Fibroblast of peridontal ligament (primary cell): Measurements from ENCODE around the gene TELO2.

Source experiments
- DNase-seq: peaks from one replicate; pipeline ENCODE4 v3.0.0-alpha.2; 2010; ENCODE audit errors: extremely low read depth

Gene TELO2

DNA sequence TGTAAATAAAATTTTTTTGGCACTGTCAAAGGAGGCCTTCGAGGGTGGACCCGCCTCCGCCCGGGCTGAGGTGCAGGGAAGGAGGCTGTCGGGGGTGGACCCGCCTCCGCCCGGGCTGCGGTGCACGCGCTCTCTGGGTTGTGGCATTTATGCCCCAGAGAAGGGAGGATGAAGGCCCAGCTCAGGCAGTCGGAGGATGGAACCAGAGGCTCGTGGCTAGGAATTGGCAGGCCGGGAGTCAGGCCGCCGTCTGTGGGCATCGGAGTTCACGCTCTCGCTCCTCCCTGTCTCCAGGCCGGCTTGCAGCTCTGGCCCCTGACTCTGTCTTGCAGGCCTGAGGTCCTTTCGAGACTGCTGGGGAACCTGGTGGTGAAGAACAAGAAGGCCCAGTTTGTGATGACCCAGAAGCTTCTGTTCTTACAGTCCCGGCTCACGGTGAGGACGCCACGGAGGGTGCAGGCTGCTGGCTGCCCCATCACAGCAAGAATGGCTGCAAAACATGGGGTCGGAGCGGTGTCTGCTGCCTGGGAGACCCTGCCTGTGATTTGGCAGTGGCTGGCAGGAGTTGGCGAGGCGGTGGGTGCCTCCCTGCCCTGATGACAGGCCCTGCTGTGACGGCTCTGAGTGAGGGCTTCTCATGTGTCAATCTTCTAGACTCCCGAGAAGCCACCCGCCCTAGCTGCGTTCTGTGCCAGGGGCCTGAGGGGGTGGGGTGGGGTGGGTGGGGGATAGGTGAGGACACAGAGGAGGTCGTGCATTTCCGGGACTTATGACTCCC lies 5.9 kb downstream of the TELO2 start:
- DNase-seq: no peak

DNA sequence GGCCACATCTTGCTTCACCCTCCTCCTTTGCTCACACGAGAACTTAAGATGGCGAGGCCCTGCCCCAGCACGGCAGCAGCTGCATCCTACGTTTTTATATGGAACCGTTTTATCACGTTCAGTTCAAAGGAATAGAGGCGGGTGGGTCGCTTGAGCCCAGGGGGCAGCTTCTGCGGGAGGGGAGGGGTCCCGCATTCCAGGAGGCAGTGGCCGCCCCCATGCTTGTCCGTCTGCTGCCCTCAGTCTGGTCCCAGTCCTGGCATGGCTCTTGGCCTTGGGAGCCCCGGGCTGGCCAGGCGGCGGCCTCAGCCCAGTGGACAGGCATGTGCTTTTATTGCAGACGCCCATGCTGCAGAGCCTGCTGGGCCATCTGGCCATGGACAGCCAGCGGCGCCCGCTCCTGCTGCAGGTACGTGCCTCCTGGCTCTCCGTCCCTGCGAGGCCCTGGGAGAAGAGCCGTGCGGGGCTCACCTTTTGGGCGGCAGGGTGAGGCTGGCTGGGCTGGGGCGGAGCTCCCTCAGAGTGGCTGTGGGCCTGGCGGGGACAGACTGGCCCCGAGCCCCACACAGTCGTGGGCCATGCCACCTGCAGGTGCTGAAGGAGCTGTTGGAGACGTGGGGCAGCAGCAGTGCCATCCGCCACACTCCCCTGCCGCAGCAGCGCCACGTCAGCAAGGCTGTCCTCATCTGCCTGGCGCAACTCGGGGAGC lies 6.8 kb downstream of the TELO2 start:
- DNase-seq: no peak

DNA sequence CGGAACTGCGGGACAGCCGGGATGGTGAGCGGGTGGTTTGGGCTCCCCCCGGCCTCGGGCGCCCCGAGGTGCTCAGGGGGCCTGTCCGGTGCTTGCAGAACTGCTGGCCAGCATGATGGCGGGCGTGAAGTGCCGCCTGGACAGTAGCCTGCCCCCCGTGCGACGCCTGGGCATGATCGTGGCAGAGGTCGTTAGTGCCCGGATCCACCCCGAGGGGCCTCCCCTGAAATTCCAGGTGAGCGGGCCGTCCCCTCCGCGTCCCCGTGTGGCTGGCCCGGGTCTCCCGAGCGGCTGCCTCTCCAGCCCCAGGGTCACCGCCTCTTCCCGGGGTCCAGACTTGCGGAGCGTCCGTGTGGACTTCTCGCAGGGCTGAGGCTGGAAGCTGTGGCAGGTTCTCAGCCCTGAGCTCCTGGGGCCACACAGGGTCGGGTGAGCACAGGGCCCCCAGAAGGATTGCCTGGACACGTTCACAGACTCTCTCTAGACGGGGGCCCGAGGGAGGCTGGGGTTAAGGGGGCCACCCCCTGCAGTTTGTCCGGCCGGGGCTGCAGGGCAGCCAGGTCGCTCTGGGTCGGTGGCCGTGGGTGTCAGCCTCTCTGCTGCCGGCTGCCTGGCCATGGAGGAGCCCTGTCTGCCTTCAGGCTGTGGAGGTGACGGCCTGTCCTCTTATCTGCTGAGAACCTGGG lies 7.4 kb downstream of the TELO2 start:
- no peak for DNase-seq

DNA sequence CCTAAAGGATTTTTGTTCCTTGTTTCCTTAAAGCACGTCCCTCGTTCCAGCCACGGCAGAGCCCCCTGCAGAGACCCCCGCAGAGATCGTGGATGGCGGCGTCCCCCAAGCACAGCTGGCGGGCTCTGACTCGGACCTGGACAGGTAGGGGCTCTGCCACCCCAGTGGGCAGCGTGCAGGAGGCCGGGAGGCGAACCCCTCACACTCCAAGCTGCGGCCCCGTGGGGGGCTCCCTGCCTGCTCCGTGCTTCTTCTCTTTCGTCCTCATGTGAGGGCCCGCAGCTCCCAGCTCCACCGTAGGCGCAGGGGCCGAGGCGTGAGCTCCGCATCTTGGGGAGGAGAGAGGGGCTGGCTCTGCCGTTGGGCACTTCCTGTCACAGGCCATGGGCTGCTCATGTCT lies 8.5 kb downstream of the TELO2 start:
- DNase-seq: no peak

DNA sequence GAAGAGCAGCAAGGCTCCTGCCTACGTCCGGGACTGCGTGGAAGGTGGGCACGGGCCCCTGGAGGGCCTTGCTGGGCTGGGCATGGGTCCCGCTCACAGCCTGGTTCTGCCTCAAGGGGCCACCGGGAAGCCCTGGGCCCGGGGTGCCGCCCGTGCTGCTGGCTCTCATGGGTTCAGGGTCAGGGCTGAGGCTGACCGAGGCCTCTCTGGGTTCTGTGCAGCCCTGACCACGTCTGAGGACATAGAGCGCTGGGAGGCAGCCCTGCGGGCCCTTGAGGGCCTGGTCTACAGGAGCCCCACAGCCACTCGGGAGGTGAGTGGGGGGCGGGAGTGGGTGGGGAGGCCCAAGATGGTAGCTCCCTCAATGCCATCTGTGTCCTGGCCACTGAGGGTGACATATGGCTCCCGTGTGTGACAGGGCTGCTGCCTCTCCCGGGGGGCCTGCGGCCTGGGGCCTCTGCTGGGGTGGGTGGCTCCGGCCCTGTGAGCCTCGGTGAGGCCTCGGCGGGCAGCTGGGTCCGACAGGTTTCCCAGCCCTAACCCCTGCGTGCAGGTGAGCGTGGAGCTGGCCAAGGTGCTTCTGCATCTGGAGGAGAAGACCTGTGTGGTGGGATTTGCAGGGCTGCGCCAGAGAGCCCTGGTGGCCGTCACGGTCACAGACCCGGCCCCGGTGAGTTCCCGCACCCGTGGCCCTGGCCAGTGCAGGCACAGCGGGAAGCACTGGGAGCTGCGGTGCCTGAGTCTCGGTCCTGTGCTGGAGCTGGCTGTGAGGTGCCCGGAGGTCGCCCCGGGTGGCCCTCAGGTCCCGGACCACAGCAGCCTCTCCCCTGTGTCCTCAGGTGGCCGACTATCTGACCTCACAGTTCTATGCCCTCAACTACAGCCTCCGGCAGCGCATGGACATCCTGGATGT lies 9.2 kb downstream of the TELO2 start:
- no peak for DNase-seq

DNA sequence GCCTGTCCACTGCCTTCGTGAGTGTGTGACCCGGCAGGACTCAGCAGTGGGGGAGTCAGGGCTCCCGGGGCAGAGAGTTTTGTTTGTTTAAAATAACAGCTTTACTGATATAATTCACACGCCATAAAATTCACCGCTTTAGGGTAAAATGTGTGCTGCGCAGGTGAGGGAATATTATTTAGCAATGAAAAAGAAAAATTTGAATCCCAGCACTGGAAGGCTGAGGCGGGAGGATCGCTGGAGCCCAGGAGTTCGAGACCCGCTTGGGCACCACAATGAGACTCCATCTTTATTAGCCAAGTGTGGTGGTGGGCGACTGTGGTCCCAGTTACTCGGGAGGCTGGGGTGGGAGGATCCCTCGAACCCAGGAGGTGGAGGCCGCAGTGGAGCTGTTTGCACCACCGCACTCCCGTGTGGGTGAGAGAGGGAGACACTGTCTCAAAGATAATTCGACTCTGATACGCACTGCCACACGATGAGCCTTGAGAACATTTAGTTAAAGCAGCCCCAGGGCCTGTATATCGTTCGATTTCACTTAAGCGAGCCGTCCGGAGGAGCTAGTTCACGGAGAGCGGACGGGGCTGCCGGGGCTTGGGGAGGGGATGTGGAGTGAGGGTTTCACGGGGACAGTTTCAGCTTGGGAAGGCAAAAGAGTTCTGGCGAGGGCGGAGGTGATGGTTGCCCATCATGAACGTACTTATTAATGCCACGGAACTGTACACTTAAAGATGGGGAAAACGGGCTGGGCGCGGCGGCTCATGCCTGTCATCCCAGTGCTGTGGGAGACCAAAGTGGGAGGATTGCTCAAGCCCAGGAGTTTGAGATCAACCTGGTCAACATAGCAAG lies 10.2 kb downstream of the TELO2 start:
- no peak for DNase-seq

DNA sequence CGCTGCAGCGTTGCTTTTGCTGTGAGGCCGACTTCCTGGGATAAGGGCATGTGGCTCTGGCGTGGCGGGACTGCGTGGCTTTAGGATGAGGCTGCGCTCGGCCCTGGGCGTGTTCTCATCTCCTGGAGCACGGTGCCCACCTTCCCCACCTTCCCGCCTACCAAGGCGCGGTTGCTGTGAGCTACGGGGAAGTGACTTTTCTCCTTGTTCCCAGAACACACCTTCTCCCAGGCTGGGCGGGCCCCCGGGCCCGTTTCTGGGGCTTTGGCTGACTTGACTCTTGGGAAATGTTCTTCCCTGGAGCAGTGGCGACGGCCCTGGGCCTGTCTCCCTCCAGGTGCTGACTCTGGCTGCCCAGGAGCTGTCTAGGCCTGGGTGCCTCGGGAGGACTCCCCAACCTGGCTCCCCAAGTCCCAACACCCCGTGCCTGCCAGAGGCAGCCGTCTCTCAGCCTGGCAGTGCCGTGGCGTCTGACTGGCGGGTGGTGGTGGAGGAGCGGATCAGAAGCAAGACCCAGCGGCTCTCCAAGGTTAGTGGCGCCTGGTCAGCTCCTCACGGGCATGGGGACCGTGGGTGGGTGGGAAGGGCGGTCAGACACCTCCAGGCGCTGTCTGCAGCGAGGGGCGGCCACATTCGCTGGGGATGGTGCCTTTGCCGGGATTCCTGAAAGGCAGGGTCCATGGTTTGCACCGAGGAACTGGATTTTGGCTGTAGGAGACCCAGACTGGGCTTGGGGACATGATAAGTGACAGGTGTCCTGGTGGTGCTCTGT lies 12.1 kb downstream of the TELO2 start:
- no peak for DNase-seq

DNA sequence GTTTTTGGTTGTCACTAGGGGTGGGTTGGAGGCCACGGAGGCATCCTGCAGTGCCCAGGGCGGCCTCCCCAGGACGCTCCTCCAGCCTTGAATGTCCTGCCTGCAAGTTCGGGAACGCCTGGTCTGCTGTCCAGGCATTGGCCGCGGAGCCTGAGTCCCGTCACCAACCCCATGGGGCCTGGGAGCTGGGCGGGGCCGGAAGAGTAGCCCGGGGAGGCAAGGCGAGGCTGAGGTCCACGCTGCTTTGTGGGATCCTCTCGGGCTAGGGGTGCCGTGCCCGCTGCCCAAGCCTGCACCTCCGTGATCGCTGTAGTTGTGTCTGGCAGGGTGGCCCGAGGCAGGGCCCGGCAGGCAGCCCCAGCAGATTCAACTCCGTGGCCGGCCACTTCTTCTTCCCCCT lies 12.8 kb downstream of the TELO2 start:
- no peak for DNase-seq

DNA sequence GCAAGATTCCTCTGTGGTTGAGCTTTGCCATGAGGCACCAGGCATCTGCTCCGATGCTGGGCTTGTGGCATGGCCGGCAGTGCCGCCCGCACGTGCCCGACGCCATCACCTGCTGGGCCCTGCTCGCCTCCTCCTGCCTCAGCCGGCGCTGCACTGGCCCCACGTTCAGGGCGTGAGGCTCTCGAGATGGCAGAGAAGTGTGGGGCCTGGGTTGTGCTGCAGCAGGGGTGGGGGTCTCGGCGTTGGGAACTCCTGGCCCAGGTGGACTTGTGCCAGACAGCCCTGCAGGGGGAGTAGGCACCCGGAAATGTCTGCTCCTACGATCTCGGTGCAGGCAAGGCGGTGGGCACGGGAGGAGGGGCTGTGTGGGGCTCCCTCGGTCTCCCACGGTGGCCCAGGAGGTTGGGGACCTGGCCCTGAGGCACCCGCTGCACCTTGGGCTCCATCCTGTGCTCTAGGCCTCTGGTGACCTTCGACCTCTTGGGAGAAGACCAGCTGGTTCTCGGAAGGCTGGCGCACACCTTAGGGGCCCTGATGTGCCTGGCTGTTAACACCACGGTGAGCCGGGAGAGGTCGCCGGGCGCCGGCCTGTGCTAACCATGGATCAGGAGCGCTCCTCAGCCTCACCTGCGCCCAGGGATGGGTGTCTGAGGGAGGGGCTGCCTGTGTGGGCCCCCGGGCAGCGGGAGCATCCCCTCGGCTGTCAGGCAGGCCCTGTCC lies 13.5 kb downstream of the TELO2 start:
- no peak for DNase-seq

DNA sequence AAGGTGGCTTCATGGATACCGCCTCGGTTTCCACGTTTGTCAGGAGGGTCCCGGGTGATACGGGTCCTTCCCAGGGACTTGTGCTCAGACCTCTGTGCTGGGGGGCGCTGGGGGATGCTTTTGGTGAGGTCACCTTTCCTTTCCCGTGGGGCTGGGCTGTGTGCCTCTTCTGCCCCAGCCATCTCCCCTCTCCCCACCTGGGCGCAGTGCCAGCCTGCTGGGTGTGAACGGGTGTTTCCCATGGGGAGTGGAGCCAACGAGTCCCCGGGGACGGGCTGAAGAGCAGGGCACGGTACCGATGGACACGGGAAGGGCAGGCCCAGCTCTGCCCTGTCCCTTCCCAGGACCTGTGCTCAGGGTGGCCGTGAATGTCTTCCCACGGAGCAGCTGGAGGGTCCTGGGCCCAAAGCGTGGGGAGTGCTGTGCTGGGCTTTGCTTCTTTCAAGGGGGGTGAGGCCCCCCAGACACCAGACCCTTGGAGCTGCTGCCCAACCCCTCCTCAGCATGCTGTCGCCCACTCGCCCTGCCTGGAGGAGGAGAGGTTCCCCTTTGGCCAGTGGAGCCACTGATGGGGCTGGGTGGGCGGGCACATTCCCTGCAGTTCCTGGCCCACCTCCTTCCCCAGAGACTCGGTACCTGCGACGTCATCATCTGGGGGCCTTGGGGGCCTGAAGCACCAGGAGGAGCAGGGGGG lies 15.5 kb downstream of the TELO2 start:
- no peak for DNase-seq

DNA sequence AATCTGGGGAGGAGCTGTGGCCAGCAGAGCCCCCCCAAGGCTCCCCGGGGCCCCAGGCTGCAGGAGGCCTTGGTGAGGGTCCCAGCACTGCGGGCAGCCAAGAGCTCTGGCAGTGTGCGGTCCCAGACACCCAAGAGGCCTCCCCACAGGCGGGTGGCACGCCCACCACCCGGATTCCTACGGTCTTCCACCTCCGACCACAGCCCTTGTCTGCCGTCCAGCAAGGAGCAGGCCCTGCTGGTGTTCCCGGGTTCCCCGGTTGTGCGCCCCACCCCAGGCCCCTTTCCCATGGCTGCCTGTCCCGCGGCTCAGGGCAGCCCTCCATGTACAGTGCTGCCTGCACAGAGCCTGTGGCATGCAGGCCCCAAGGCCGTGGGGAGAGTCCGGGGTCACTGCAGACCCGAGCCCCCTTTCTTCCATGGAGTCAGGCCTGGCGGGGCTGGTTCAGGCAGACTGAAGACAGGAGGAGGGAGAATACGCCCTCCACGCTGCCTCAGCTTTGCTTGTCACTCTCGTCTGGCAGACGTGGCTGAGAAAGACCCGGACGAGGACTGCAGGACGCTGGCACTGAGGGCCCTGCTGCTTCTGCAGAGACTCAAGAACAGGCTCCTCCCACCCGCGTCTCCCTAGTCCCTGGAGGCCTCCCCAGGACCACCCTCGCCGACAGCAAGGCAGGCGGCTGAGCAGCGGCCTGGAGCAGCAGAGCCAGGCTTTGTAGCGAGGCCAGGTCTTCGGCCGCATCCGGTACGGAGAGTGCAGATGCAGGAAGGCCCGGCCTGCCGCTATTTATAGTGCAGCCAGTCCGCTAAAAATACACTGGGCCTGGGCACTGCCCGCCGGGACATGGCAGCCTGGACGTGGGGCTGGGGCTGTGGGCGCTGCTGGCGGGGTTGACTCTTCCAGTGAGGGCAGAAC lies 16.4 kb downstream of the TELO2 start:
- DNase-seq: no peak

DNA sequence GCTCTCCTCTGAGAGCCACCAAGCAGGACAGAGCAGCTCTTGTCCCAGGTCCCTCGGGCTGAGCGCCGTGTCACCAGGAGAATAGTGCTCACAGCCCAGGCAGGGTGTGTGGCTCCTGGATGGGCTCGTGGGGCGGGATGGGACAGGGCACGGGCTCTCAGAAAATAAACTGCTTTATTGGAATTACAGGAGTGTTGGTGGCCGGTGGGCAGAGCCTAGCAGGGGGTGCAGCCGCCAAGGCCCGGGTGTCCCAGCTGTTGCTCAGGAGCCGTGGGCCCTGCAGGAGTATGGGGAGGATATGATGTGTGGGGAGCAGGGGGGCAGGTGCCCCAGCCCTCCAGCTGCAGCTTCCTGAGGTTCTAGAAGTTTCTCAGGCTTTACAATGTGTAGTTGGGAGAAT lies 17.1 kb downstream of the TELO2 start:
- DNase-seq: no peak

DNA sequence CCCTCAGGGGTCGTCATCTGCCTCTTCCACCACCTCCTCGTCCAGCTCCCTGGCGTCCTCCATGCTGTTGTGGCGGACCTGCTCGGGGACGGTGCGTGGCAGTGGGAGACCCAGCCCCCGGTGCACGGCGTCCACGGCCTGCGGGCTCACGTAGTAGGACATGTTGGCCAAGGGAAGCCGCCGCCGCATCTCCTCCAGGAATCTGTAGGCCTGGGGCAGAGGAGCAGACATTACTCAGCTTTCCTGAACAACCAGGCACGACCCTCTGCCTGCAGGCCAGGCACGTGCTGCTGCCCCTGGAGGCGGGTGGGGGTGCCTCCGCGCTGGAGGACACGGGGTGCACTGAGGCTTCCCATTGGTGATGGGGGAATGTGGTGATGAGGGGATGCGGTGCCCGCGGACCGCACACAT lies 17.8 kb downstream of the TELO2 start:
- DNase-seq: no peak

DNA sequence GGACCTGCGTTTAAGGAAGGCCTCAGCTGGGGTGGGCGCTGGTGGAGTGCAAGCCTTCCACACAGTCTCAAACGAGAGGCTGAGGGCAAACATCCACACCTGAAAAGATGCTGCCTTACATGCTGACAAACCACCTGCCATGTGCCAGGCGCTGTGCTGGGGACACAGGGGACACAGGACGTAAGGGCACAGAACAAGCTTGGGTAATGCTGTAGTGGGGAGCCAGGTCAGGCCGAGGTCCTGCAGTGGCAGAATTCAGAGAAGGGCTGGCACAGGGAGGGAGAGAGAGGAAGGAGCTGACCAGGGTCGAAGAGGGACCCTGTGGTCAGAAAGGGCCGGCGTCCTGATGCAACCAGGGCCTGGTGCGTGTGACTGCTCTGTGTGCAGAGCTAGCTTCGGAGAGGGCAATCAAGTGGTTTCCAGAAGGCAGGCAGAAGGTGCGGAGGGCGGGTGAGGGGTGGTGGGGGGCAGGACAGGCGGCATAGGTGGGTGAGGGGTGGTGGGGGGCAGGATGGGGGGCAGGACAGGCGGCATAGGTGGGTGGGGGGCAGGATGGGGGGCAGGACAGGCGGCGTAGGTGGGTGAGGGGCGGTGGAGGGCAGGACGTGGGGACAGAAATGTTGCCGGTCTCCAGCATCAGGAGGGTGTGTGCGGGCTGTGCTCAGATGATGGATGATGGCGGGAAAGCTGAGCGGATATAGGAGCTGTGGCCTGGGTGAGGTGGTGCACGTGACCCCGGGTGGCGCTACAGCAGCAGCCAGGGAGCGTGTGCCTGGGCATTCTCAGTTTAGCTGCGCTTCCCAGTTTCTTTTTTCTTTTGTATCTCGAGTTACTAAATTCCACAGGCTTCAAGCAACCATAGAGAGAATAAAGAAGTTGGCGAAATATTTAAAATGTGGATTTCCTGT lies 18.8 kb downstream of the TELO2 start:
- no peak for DNase-seq

DNA sequence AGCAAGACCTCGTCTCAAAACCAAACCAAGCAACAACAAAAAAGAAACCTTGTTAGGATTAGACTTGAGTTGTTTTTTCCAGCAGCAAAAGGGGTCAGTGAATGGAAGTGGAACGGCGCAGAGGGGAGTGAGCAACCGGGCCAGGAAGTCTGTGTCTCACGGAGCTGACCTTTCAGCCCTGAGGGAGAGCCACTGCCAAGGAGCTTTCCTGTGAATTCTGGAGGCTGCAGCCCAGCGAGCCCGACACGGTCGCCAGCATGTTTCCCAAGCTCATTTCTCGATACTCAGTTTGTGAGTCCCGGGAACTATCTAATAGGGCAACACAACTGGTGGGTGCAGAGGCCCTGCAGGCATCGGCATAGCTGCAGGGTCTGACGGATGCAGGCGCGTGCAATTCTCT lies 19.6 kb downstream of the TELO2 start:
- no peak for DNase-seq

DNA sequence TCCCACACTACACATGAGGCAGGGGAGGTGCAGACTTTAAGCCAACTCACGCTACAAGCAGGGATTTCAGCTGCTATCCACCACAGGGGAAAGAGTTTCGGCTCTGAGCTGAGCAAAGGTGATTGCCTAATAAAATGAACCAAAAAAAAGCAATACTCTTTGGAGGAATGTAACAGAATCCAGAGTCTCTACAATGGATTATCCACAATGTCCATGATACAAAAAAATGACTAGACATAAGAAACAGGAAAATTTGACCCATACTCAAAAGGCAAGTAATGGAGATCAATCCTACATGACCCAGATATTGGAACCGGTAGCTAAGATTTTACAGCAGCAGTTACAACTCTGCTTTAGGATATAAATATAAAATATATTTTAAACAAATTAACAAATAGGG lies 21.3 kb downstream of the TELO2 start:
- no peak for DNase-seq

DNA sequence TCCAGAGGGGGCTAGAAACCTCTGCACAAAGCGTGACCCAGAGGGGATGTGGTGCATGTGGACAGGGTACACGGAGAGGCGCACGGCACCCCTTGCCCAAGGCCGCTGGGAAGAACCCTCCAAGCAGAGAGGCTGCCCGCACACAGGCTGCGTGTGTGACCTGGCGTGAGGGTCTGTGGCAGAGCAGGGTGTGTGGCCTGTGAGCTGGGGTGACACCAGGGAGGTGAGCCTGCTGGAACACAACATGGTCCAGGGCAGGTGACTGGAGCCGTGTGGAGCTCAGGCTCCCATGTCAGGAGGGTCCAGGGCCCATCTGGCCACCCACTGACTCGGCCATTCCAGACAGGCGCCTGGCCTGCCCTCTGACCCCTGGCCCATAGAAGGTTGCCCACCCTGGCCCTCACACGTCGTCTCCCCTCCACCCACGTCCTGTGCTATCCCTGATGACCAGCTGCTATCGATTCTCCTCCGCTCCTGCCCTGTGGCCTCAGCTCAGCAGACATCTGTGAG lies 25.5 kb downstream of the TELO2 start:
- no peak for DNase-seq
